ENCODE data around the gene LRRC47.

The LRRC47 gene

GRCh38 chr1:3742439-3743298, 53.6 kb downstream of the LRRC47 start:
- H3K27ac Mint-ChIP-seq: no peak overlapping the region
- peaks cover 4% of the 10 kb centered on the region for H3K27me3 Mint-ChIP-seq (ENCODE audit: low read depth)
- peaks cover 15% of the 10 kb centered on the region for H3K36me3 Mint-ChIP-seq (ENCODE audit: low read depth)
- H3K4me3 Mint-ChIP-seq: peak overlapping the region; percentile 17 to 51 (median 32)
- peaks cover 20% of the 10 kb centered on the region for H3K4me1 Mint-ChIP-seq
- TF ChIP-seq CTCF (IDR thresholded peaks at IDR 0.05; ENCODE audit: unreplicated experiment in 3 of 3): no peak
- no peaks in the 10 kb centered on the region for H3K9me3 Mint-ChIP-seq

- peaks cover 4% of the 10 kb centered on the region for H3K27me3 Mint-ChIP-seq (ENCODE audit: low read depth)
- H3K27ac Mint-ChIP-seq: no peak overlapping the region
- H3K9me3 Mint-ChIP-seq: no peaks in the 10 kb centered on the region
- H3K4me1 Mint-ChIP-seq: peaks cover 20% of the 10 kb centered on the region
- peaks cover 15% of the 10 kb centered on the region for H3K36me3 Mint-ChIP-seq (ENCODE audit: low read depth)
- TF ChIP-seq CTCF (IDR thresholded peaks at IDR 0.05; ENCODE audit: unreplicated experiment in 3 of 3): no peak
- no peak overlapping the region for H3K4me3 Mint-ChIP-seq
Measured at GRCh38 chr1:3741566-3742438, 54.5 kb downstream of the LRRC47 start.

GRCh38 chr1:3740752-3741151, 55.5 kb downstream of the LRRC47 start:
- H3K4me1 Mint-ChIP-seq: peaks cover 17% of the 10 kb centered on the region
- no peak overlapping the region for H3K4me3 Mint-ChIP-seq
- no peak for TF ChIP-seq CTCF (IDR thresholded peaks at IDR 0.05; ENCODE audit: unreplicated experiment in 3 of 3)
- no peak overlapping the region for H3K27ac Mint-ChIP-seq
- H3K36me3 Mint-ChIP-seq (ENCODE audit: low read depth): peaks cover 19% of the 10 kb centered on the region
- H3K9me3 Mint-ChIP-seq: no peaks in the 10 kb centered on the region
- H3K27me3 Mint-ChIP-seq (ENCODE audit: low read depth): peaks cover 2% of the 10 kb centered on the region

- H3K27me3 Mint-ChIP-seq (ENCODE audit: low read depth): no peaks in the 10 kb centered on the region
- no peak overlapping the region for H3K27ac Mint-ChIP-seq
- H3K4me3 Mint-ChIP-seq: no peak overlapping the region
- peaks cover 14% of the 10 kb centered on the region for H3K4me1 Mint-ChIP-seq
- TF ChIP-seq CTCF (IDR thresholded peaks at IDR 0.05; ENCODE audit: unreplicated experiment in 3 of 3): no peak
- peaks cover 17% of the 10 kb centered on the region for H3K36me3 Mint-ChIP-seq (ENCODE audit: low read depth)
- H3K9me3 Mint-ChIP-seq: no peaks in the 10 kb centered on the region
Measured at GRCh38 chr1:3740042-3740441, 56.3 kb downstream of the LRRC47 start.

GRCh38 chr1:3738943-3739342, 57.4 kb downstream of the LRRC47 start:
- peaks cover 8% of the 10 kb centered on the region for H3K4me1 Mint-ChIP-seq
- no peaks in the 10 kb centered on the region for H3K27me3 Mint-ChIP-seq (ENCODE audit: low read depth)
- no peak for TF ChIP-seq CTCF (IDR thresholded peaks at IDR 0.05; ENCODE audit: unreplicated experiment in 3 of 3)
- H3K27ac Mint-ChIP-seq: no peak overlapping the region
- H3K36me3 Mint-ChIP-seq (ENCODE audit: low read depth): peaks cover 15% of the 10 kb centered on the region
- H3K4me3 Mint-ChIP-seq: no peak overlapping the region
- no peaks in the 10 kb centered on the region for H3K9me3 Mint-ChIP-seq

Measured in nephron (organoid).